Glutamatergic neuron (in vitro differentiated cells): ENCODE results near the gene TNS3. TPM values are rescaled to one million over a fixed set of nuclear protein-coding genes. Genes with fewer than 3 reads are reported as not detected.

Experiments
- DNase-seq: peaks from one replicate; pipeline ENCODE4 v3.0.0; 2022
- H3K27ac Mint-ChIP-seq: one replicate; pipeline ENCODE4 v1.8.0; 2020; ENCODE audit warnings: mild to moderate bottlenecking, mixed read lengths, inconsistent platforms; ENCODE audit not compliant: unreplicated experiment
- H3K27me3 Mint-ChIP-seq: one replicate; pipeline ENCODE4 v1.8.0; 2020; ENCODE audit warnings: mild to moderate bottlenecking, moderate library complexity, mixed read lengths, inconsistent platforms; ENCODE audit not compliant: unreplicated experiment
- H3K36me3 Mint-ChIP-seq: one replicate; pipeline ENCODE4 v1.8.0; 2020; ENCODE audit warnings: mild to moderate bottlenecking, mixed read lengths, inconsistent platforms; ENCODE audit not compliant: unreplicated experiment
- H3K4me1 Mint-ChIP-seq: one replicate; pipeline ENCODE4 v1.8.0; 2020; ENCODE audit warnings: mild to moderate bottlenecking, low read depth, mixed read lengths, inconsistent platforms; ENCODE audit not compliant: unreplicated experiment
- H3K4me3 Mint-ChIP-seq: one replicate; pipeline ENCODE4 v1.8.0; 2020; ENCODE audit warnings: mild to moderate bottlenecking, mixed read lengths, inconsistent platforms; ENCODE audit not compliant: unreplicated experiment
- H3K9me3 Mint-ChIP-seq: one replicate; pipeline ENCODE4 v1.8.0; 2020; ENCODE audit warnings: mild to moderate bottlenecking, moderate library complexity, mixed read lengths, inconsistent platforms; ENCODE audit not compliant: unreplicated experiment
- total RNA-seq: library from RNA; stranded (reverse); fragmentation: NEBNext Ultra II Directional; extraction: Animal tissue kit (Norgen Biotek cat#: 25700); gene quantifications from one replicate; pipeline ENCODE4 v1.2.1, GENCODE V29; 2021; ENCODE audit not compliant: unreplicated experiment
- TF ChIP-seq, protein P1 (sequence below): fragments of 200-600 bp; sonication (generic); IDR thresholded peaks from one replicate; pipeline ENCODE4 v1.5.0; 2021; ENCODE audit not compliant: partially characterized antibody, unreplicated experiment

The TNS3 gene
- total RNA-seq, 1 donor from 2014 or later = 3.8 TPM

DNA sequence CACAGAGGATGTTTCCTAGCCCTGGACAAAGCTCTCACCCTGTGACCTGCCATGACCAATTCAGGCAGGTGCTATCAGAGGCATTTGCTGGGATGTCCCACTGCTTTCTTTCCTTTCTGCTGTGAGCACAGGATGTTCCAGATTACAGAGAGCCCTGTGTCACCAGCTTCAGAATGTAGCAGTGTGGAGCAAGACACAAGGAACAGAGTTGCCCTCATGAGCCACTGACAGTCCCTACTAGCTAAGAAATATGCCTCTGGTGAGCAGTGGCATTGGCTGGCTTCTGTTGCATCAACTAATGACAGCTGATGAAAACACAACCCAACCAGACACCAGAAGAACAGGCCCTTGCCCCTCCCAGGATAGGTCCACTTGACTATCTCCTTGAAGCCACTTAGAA lies 337.2 kb downstream of the TNS3 start:
- H3K4me3 Mint-ChIP-seq = no peak overlapping the region

DNA sequence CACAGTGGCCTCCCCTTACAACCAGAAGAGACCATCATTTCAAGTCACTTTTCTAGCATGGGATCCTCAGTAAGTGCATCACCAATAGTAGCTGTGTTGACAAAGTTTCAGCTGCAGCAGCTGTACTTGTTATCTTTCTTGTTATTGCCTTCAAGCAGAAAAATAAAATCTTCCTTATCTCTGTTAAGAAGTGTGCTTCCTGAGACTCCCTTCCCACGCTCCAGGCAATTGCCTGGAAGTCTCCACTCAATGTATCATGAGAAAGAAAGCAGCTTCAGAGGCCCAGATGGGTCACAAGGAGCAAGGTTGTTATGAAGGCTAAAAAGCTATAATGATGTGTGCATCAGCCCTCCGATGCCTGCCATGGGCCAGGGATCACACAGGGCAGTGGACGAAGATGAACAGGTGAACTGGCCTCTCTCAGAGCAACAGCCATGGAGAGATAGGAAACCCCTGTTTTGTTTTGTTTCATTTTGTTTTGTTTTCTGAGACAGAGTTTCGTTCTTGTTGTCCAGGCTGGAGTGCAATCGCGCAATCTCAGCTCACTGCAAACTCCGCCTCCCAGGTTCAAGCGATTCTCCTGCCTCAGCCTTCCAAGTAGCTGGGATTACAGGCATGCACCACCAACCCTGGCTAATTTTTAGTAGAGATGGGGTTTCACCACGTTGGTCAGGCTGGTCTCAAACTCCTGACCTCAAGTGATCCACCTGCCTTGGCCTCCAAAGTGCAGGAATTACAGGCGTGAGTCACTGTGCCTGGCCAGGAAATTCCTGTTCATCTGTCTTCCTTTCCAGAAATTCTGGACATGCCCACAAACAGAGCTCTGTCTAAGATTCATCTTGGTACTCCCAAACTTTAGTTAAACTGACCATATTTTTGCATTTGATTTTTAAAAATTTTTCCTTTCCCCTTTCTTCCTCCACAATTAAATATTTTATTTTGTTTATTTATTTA lies 340.5 kb downstream of the TNS3 start:
- H3K27me3 Mint-ChIP-seq = no peaks in the 10 kb centered on the region
- no peaks in the 10 kb centered on the region for H3K36me3 Mint-ChIP-seq
- H3K9me3 Mint-ChIP-seq = peaks cover 1% of the 10 kb centered on the region
- DNase-seq = no peak
- TF ChIP-seq, protein P1, sequence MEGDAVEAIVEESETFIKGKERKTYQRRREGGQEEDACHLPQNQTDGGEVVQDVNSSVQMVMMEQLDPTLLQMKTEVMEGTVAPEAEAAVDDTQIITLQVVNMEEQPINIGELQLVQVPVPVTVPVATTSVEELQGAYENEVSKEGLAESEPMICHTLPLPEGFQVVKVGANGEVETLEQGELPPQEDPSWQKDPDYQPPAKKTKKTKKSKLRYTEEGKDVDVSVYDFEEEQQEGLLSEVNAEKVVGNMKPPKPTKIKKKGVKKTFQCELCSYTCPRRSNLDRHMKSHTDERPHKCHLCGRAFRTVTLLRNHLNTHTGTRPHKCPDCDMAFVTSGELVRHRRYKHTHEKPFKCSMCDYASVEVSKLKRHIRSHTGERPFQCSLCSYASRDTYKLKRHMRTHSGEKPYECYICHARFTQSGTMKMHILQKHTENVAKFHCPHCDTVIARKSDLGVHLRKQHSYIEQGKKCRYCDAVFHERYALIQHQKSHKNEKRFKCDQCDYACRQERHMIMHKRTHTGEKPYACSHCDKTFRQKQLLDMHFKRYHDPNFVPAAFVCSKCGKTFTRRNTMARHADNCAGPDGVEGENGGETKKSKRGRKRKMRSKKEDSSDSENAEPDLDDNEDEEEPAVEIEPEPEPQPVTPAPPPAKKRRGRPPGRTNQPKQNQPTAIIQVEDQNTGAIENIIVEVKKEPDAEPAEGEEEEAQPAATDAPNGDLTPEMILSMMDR = no peak
- H3K4me1 Mint-ChIP-seq = no peaks in the 10 kb centered on the region
- no peak overlapping the region for H3K27ac Mint-ChIP-seq
- H3K4me3 Mint-ChIP-seq = no peak overlapping the region

More for the DNA sequence above, 337.2 kb downstream of the TNS3 start:
- no peaks in the 10 kb centered on the region for H3K27me3 Mint-ChIP-seq
- no peaks in the 10 kb centered on the region for H3K9me3 Mint-ChIP-seq
- no peak overlapping the region for H3K27ac Mint-ChIP-seq
- DNase-seq = no peak
- TF ChIP-seq, protein P1 = no peak
- no peaks in the 10 kb centered on the region for H3K4me1 Mint-ChIP-seq
- no peaks in the 10 kb centered on the region for H3K36me3 Mint-ChIP-seq

DNA sequence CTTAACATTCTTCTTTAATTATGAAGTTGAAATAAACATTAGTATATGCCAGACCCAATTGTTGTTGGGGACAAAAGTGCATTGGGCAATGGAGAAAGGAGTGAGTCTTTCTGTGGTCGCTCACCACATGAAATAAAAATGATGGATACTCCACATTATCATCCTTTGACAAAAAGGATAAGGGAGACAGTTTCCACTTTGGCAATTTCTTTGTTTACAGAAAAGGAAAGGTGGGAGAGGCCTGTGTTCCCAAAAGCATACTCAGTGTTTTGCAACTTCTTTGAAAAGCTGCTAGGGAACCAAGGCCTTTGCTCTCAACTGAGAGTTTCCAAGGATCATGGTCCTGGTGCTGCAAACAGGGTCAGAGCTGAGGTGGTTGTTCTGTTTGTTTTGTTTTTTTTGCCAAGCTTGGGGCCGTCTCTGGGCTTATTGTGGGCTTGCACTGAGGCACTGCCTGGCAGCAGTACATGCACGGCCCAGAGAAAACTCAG lies 341.9 kb downstream of the TNS3 start:
- DNase-seq = no peak
- Mint-ChIP-seq H3K27me3 (no peaks in the 10 kb centered on the region), H3K4me3 (no peak overlapping the region), H3K27ac (no peak overlapping the region), H3K9me3 (peaks cover 1% of the 10 kb centered on the region), H3K4me1 (no peaks in the 10 kb centered on the region), H3K36me3 (no peaks in the 10 kb centered on the region)
- TF ChIP-seq, protein P1 = no peak

DNA sequence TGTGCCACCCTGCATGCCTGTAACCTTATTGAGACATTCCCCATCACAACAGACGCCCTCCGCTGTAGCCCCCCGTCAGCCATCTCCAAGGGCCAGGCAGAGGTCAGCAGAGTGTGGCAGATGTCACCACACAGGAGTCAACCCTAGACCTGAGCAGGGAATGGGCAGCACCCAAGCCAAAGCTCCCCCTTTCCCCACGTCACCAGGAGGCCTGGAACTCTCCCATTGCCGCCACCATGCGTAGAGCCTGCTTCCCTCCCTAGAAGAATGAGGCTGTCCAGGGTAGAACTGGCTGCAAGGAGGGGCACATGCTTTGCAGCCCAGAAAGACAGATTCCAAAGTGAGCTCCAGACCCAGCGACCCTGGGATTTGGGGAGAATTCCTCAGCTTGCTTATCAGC lies 342.9 kb downstream of the TNS3 start:
- TF ChIP-seq, protein P1 = no peak
- H3K9me3 Mint-ChIP-seq = peaks cover 1% of the 10 kb centered on the region

More for the DNA sequence above, 342.9 kb downstream of the TNS3 start:
- Mint-ChIP-seq H3K27ac (no peak overlapping the region), H3K27me3 (no peaks in the 10 kb centered on the region), H3K4me1 (no peaks in the 10 kb centered on the region), H3K4me3 (no peak overlapping the region), H3K36me3 (no peaks in the 10 kb centered on the region)
- no peak for DNase-seq
